ENCODE data around the gene RYR2.

RYR2 gene

GRCh38 chr1:237040823-237041222, 1.2 kb upstream of the RYR2 start:
- Histone ChIP-seq H3K4me3 (no peak overlapping the region), H3K4me1 (no peaks in the 10 kb centered on the region), H3K9me3 (no peaks in the 10 kb centered on the region), H3K36me3 (replicated peaks) (no peaks in the 10 kb centered on the region), H3K27me3 (ENCODE audit: low read depth) (peaks cover 49% of the 10 kb centered on the region)
- no peak for DNase-seq (ENCODE audit: low spot score in 2 of 2)
- in situ Hi-C loops (cut with MboI; ENCODE audit: low sequenced_read_pairs) = loop anchor here (25.0 kb wide), 1 partner anchor 346 kb away; no protein-coding TSS in a partner anchor

- Histone ChIP-seq H3K36me3 (replicated peaks) (no peaks in the 10 kb centered on the region), H3K4me1 (no peaks in the 10 kb centered on the region), H3K9me3 (no peaks in the 10 kb centered on the region), H3K27me3 (ENCODE audit: low read depth) (peaks cover 51% of the 10 kb centered on the region), H3K4me3 (no peak overlapping the region)
- in situ Hi-C loops (cut with MboI; ENCODE audit: low sequenced_read_pairs) = loop anchor here (25.0 kb wide), 1 partner anchor 346 kb away; no protein-coding TSS in a partner anchor
- no peak for DNase-seq (ENCODE audit: low spot score in 2 of 2)
Measured at GRCh38 chr1:237041461-237041794, 556 bp upstream of the RYR2 start.

GRCh38 chr1:237042526-237042891, 525 bp downstream of the RYR2 start:
- Histone ChIP-seq H3K4me1 (no peaks in the 10 kb centered on the region), H3K4me3 (peak overlapping the region; percentile 27), H3K27me3 (ENCODE audit: low read depth) (peaks cover 55% of the 10 kb centered on the region), H3K36me3 (replicated peaks) (no peaks in the 10 kb centered on the region), H3K9me3 (no peaks in the 10 kb centered on the region)
- in situ Hi-C loops (cut with MboI; ENCODE audit: low sequenced_read_pairs) = loop anchor here (25.0 kb wide), 1 partner anchor 345 kb away; no protein-coding TSS in a partner anchor
- DNase-seq (ENCODE audit: low spot score in 2 of 2) = peak in 1 of 2 experiments; percentile 25

GRCh38 chr1:237042892-237043576, 1.1 kb downstream of the RYR2 start:
- Histone ChIP-seq H3K27me3 (ENCODE audit: low read depth) (peaks cover 57% of the 10 kb centered on the region), H3K36me3 (replicated peaks) (no peaks in the 10 kb centered on the region), H3K4me1 (no peaks in the 10 kb centered on the region), H3K9me3 (no peaks in the 10 kb centered on the region), H3K4me3 (peak overlapping the region; percentile 27)
- peak in 1 of 2 experiments; percentile 35 for DNase-seq (ENCODE audit: low spot score in 2 of 2)
- in situ Hi-C loops (cut with MboI; ENCODE audit: low sequenced_read_pairs) = loop anchor here (25.0 kb wide), 1 partner anchor 344 kb away; no protein-coding TSS in a partner anchor

- no peak for DNase-seq (ENCODE audit: low spot score in 2 of 2)
- Histone ChIP-seq H3K36me3 (replicated peaks) (no peaks in the 10 kb centered on the region), H3K9me3 (no peaks in the 10 kb centered on the region), H3K27me3 (ENCODE audit: low read depth) (peaks cover 57% of the 10 kb centered on the region), H3K4me1 (no peaks in the 10 kb centered on the region), H3K4me3 (no peak overlapping the region)
- in situ Hi-C loops (cut with MboI; ENCODE audit: low sequenced_read_pairs) = loop anchor here (25.0 kb wide), 1 partner anchor 343 kb away; no protein-coding TSS in a partner anchor
Measured at GRCh38 chr1:237043846-237044636, 2.1 kb downstream of the RYR2 start.

- DNase-seq (ENCODE audit: low spot score in 2 of 2) = peak in 1 of 2 experiments; percentile 17
- H3K4me1 ChIP-seq = no peaks in the 10 kb centered on the region
- in situ Hi-C loops (cut with MboI; ENCODE audit: low sequenced_read_pairs) = loop anchor here (25.0 kb wide), 1 partner anchor 342 kb away; no protein-coding TSS in a partner anchor
- no peaks in the 10 kb centered on the region for H3K36me3 ChIP-seq (replicated peaks)
- peaks cover 53% of the 10 kb centered on the region for H3K27me3 ChIP-seq (ENCODE audit: low read depth)
- no peak overlapping the region for H3K4me3 ChIP-seq
- no peaks in the 10 kb centered on the region for H3K9me3 ChIP-seq
Measured at GRCh38 chr1:237045278-237046016, 3.5 kb downstream of the RYR2 start.

GRCh38 chr1:237048803-237049202, 6.8 kb downstream of the RYR2 start:
- no peak overlapping the region for H3K4me3 ChIP-seq
- H3K36me3 ChIP-seq (replicated peaks) = no peaks in the 10 kb centered on the region
- no peak for DNase-seq (ENCODE audit: low spot score in 2 of 2)
- peaks cover 32% of the 10 kb centered on the region for H3K27me3 ChIP-seq (ENCODE audit: low read depth)
- H3K9me3 ChIP-seq = no peaks in the 10 kb centered on the region
- in situ Hi-C loops (cut with MboI; ENCODE audit: low sequenced_read_pairs) = loop anchor here (25.0 kb wide), 1 partner anchor 338 kb away; no protein-coding TSS in a partner anchor
- no peaks in the 10 kb centered on the region for H3K4me1 ChIP-seq

GRCh38 chr1:237050185-237050584, 8.2 kb downstream of the RYR2 start:
- no peak overlapping the region for H3K4me3 ChIP-seq
- peaks cover 24% of the 10 kb centered on the region for H3K27me3 ChIP-seq (ENCODE audit: low read depth)
- H3K9me3 ChIP-seq = no peaks in the 10 kb centered on the region
- no peaks in the 10 kb centered on the region for H3K4me1 ChIP-seq
- no peak for DNase-seq (ENCODE audit: low spot score in 2 of 2)
- in situ Hi-C loops (cut with MboI; ENCODE audit: low sequenced_read_pairs) = no loop called here
- H3K36me3 ChIP-seq (replicated peaks) = no peaks in the 10 kb centered on the region

- H3K4me1 ChIP-seq = no peaks in the 10 kb centered on the region
- H3K27me3 ChIP-seq (ENCODE audit: low read depth) = peaks cover 20% of the 10 kb centered on the region
- no peaks in the 10 kb centered on the region for H3K36me3 ChIP-seq (replicated peaks)
- no peak for DNase-seq (ENCODE audit: low spot score in 2 of 2)
- no peak overlapping the region for H3K4me3 ChIP-seq
- H3K9me3 ChIP-seq = no peaks in the 10 kb centered on the region
- in situ Hi-C loops (cut with MboI; ENCODE audit: low sequenced_read_pairs) = no loop called here
Measured at GRCh38 chr1:237050915-237051314, 8.9 kb downstream of the RYR2 start.

- Histone ChIP-seq H3K4me1 (no peaks in the 10 kb centered on the region), H3K9me3 (no peaks in the 10 kb centered on the region), H3K4me3 (no peak overlapping the region), H3K27me3 (ENCODE audit: low read depth) (peaks cover 12% of the 10 kb centered on the region), H3K36me3 (replicated peaks) (no peaks in the 10 kb centered on the region)
- in situ Hi-C loops (cut with MboI; ENCODE audit: low sequenced_read_pairs) = no loop called here
- DNase-seq (ENCODE audit: low spot score in 2 of 2) = no peak
Measured at GRCh38 chr1:237054313-237054712, 12.3 kb downstream of the RYR2 start.

- in situ Hi-C loops (cut with MboI; ENCODE audit: low sequenced_read_pairs) = no loop called here
- Histone ChIP-seq H3K4me1 (no peaks in the 10 kb centered on the region), H3K4me3 (no peak overlapping the region), H3K27me3 (ENCODE audit: low read depth) (peaks cover 2% of the 10 kb centered on the region), H3K36me3 (replicated peaks) (no peaks in the 10 kb centered on the region), H3K9me3 (no peaks in the 10 kb centered on the region)
- no peak for DNase-seq (ENCODE audit: low spot score in 2 of 2)
Measured at GRCh38 chr1:237058470-237058869, 16.5 kb downstream of the RYR2 start.

- Histone ChIP-seq H3K27me3 (ENCODE audit: low read depth) (peaks cover 2% of the 10 kb centered on the region), H3K4me3 (no peak overlapping the region), H3K36me3 (replicated peaks) (no peaks in the 10 kb centered on the region), H3K4me1 (no peaks in the 10 kb centered on the region), H3K9me3 (no peaks in the 10 kb centered on the region)
- in situ Hi-C loops (cut with MboI; ENCODE audit: low sequenced_read_pairs) = no loop called here
- no peak for DNase-seq (ENCODE audit: low spot score in 2 of 2)
Measured at GRCh38 chr1:237059244-237059643, 17.3 kb downstream of the RYR2 start.

GRCh38 chr1:237062976-237063375, 21.0 kb downstream of the RYR2 start:
- Histone ChIP-seq H3K36me3 (replicated peaks) (no peaks in the 10 kb centered on the region), H3K4me3 (no peak overlapping the region), H3K9me3 (no peaks in the 10 kb centered on the region), H3K4me1 (no peaks in the 10 kb centered on the region), H3K27me3 (ENCODE audit: low read depth) (no peaks in the 10 kb centered on the region; the same call in none of the 2 replicates)
- in situ Hi-C loops (cut with MboI; ENCODE audit: low sequenced_read_pairs) = no loop called here
- no peak for DNase-seq (ENCODE audit: low spot score in 2 of 2)

Data from HAP-1 (cell line).